WTC11 (cell line): ENCODE results near the gene SHC2.

Experiments
- NFYB ChIP-seq: sonication (generic); formaldehyde crosslinking; conservative IDR thresholded peaks from 2 replicates; pipeline ENCODE4 v1.8.0; 2022; ENCODE audit warnings: low read depth, missing genetic modification reagents
- RELA ChIP-seq: sonication (generic); formaldehyde crosslinking; IDR thresholded peaks from 2 replicates; pipeline ENCODE4 v1.8.1; 2022; ENCODE audit warnings: missing genetic modification reagents, mild to moderate bottlenecking, borderline replicate concordance
- SMAD3 ChIP-seq: sonication (generic); formaldehyde crosslinking; IDR thresholded peaks from 2 replicates; pipeline ENCODE4 v1.8.0; 2022; ENCODE audit warnings: missing genetic modification reagents, mild to moderate bottlenecking, borderline replicate concordance
- TEAD1 ChIP-seq: sonication (generic); formaldehyde crosslinking; IDR thresholded peaks from 2 replicates; pipeline ENCODE4 v1.8.0; 2022; ENCODE audit warnings: mild to moderate bottlenecking, missing genetic modification reagents
- TF ChIP-seq, protein P1 (sequence below): fragments of 200-600 bp; IDR thresholded peaks from 2 replicates; pipeline ENCODE4 v1.8.0; 2022; ENCODE audit warnings: antibody characterized with exemption
- TF ChIP-seq, protein P2 (sequence below): sonication (generic); formaldehyde crosslinking; conservative IDR thresholded peaks from 2 replicates; pipeline ENCODE4 v1.8.1; 2023; ENCODE audit warnings: mild to moderate bottlenecking, low read depth, missing genetic modification reagents, moderate library complexity
- TF ChIP-seq, protein P3 (sequence below): sonication (generic); formaldehyde crosslinking; conservative IDR thresholded peaks from 2 replicates; pipeline ENCODE4 v1.8.1; 2022; ENCODE audit warnings: mild to moderate bottlenecking, missing genetic modification reagents
- TF ChIP-seq, protein P4 (sequence below): fragments of 250-450 bp; sonication (Bioruptor Pico); IDR thresholded peaks from 2 replicates; pipeline ENCODE4 v1.9.0; 2021; ENCODE audit warnings: mild to moderate bottlenecking

DNA sequence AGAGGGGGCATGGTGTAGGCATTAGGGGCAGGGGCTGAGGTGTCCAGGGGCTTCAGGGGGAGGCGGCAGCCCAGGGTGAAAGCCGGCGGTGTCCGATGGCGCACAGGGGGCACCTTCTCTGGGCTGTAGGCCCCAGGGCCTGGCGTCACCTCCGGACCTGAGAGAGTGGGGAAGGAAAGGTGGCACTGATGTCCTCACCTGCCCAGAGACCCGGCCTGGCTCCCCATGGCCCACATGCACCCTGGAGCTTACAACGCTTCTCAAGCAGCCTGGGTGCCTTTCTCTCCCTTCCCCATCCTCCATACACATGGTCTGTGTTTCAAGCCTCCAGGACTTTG lies 3.3 kb upstream of the SHC2 start:
- TF ChIP-seq TEAD1 (CRISPR knock-in tag), result no peak
- TF ChIP-seq, protein P1, sequence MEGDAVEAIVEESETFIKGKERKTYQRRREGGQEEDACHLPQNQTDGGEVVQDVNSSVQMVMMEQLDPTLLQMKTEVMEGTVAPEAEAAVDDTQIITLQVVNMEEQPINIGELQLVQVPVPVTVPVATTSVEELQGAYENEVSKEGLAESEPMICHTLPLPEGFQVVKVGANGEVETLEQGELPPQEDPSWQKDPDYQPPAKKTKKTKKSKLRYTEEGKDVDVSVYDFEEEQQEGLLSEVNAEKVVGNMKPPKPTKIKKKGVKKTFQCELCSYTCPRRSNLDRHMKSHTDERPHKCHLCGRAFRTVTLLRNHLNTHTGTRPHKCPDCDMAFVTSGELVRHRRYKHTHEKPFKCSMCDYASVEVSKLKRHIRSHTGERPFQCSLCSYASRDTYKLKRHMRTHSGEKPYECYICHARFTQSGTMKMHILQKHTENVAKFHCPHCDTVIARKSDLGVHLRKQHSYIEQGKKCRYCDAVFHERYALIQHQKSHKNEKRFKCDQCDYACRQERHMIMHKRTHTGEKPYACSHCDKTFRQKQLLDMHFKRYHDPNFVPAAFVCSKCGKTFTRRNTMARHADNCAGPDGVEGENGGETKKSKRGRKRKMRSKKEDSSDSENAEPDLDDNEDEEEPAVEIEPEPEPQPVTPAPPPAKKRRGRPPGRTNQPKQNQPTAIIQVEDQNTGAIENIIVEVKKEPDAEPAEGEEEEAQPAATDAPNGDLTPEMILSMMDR, result no peak
- TF ChIP-seq RELA (CRISPR knock-in tag), result no peak
- no peak for TF ChIP-seq SMAD3 (CRISPR knock-in tag)
- TF ChIP-seq, protein P2, sequence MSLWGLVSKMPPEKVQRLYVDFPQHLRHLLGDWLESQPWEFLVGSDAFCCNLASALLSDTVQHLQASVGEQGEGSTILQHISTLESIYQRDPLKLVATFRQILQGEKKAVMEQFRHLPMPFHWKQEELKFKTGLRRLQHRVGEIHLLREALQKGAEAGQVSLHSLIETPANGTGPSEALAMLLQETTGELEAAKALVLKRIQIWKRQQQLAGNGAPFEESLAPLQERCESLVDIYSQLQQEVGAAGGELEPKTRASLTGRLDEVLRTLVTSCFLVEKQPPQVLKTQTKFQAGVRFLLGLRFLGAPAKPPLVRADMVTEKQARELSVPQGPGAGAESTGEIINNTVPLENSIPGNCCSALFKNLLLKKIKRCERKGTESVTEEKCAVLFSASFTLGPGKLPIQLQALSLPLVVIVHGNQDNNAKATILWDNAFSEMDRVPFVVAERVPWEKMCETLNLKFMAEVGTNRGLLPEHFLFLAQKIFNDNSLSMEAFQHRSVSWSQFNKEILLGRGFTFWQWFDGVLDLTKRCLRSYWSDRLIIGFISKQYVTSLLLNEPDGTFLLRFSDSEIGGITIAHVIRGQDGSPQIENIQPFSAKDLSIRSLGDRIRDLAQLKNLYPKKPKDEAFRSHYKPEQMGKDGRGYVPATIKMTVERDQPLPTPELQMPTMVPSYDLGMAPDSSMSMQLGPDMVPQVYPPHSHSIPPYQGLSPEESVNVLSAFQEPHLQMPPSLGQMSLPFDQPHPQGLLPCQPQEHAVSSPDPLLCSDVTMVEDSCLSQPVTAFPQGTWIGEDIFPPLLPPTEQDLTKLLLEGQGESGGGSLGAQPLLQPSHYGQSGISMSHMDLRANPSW (CRISPR knock-in tag), result no peak
- TF ChIP-seq, protein P3, sequence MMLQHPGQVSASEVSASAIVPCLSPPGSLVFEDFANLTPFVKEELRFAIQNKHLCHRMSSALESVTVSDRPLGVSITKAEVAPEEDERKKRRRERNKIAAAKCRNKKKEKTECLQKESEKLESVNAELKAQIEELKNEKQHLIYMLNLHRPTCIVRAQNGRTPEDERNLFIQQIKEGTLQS (CRISPR knock-in tag), result no peak
- TF ChIP-seq, protein P4, sequence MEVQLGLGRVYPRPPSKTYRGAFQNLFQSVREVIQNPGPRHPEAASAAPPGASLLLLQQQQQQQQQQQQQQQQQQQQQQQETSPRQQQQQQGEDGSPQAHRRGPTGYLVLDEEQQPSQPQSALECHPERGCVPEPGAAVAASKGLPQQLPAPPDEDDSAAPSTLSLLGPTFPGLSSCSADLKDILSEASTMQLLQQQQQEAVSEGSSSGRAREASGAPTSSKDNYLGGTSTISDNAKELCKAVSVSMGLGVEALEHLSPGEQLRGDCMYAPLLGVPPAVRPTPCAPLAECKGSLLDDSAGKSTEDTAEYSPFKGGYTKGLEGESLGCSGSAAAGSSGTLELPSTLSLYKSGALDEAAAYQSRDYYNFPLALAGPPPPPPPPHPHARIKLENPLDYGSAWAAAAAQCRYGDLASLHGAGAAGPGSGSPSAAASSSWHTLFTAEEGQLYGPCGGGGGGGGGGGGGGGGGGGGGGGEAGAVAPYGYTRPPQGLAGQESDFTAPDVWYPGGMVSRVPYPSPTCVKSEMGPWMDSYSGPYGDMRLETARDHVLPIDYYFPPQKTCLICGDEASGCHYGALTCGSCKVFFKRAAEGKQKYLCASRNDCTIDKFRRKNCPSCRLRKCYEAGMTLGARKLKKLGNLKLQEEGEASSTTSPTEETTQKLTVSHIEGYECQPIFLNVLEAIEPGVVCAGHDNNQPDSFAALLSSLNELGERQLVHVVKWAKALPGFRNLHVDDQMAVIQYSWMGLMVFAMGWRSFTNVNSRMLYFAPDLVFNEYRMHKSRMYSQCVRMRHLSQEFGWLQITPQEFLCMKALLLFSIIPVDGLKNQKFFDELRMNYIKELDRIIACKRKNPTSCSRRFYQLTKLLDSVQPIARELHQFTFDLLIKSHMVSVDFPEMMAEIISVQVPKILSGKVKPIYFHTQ (CRISPR knock-in tag), result no peak
- TF ChIP-seq NFYB (CRISPR knock-in tag), result no peak
